Fibroblast of lung (primary cell): Measurements from ENCODE around the gene GSTA2. TPM values are rescaled to one million over a fixed set of nuclear protein-coding genes. Genes with fewer than 3 reads are reported as not detected.

Experiments used
- DNase-seq, 2 donors: peaks; one replicate each; pipeline versions ENCODE4 v3.0.0 to v3.0.0-alpha.2; 2010; ENCODE audit warnings: low read depth in 2 of 2
- H2AFZ ChIP-seq: 2 replicates; pipeline ENCODE4 v1.5.1; 2012; ENCODE audit warnings: low read length, control low read depth, inconsistent platforms
- H3K27ac ChIP-seq: 2 replicates; pipeline ENCODE4 v1.5.1; 2011; ENCODE audit warnings: low read length, control low read depth; ENCODE audit not compliant: insufficient read depth
- H3K27me3 ChIP-seq: 2 replicates; pipeline ENCODE4 v1.5.1; 2011; ENCODE audit warnings: mild to moderate bottlenecking, low read length; ENCODE audit not compliant: control insufficient read depth, insufficient read depth
- H3K36me3 ChIP-seq: 2 replicates; pipeline ENCODE4 v1.5.1; 2011; ENCODE audit warnings: low read length; ENCODE audit not compliant: control insufficient read depth, insufficient read depth
- H3K4me1 ChIP-seq: 2 replicates; pipeline ENCODE4 v1.5.1; 2011; ENCODE audit warnings: low read length; ENCODE audit not compliant: control insufficient read depth, insufficient read depth; ENCODE audit errors: extremely low read depth
- H3K4me2 ChIP-seq: 2 replicates; pipeline ENCODE4 v1.5.1; 2011; ENCODE audit warnings: low read length, control low read depth; ENCODE audit not compliant: insufficient read depth; ENCODE audit errors: extremely low read depth
- H3K4me3 ChIP-seq, 4 experiments: fragments of 200-600 bp in 1 of 4; sonication (generic) in 1 of 4; replicated peaks in 1 of 4; 2 replicates each; pipeline ENCODE4 v1.5.1; 2011 to 2016; ENCODE audit warnings: low read length in 4 of 4, low read depth in 3 of 4, mild to moderate bottlenecking in 3 of 4, control low read depth in 2 of 4, inconsistent platforms in 1 of 4, mixed read lengths in 1 of 4; ENCODE audit not compliant: insufficient read depth in 1 of 4; ENCODE audit errors: control extremely low read depth in 1 of 4
- H3K79me2 ChIP-seq: 2 replicates; pipeline ENCODE4 v1.5.1; 2012; ENCODE audit warnings: mild to moderate bottlenecking, low read length, inconsistent platforms; ENCODE audit not compliant: control insufficient read depth, insufficient read depth
- H3K9ac ChIP-seq: 2 replicates; pipeline ENCODE4 v1.5.1; 2011; ENCODE audit warnings: mild to moderate bottlenecking, low read length, control low read depth; ENCODE audit not compliant: insufficient read depth
- H3K9me3 ChIP-seq: 2 replicates; pipeline ENCODE4 v1.5.1; 2012; ENCODE audit warnings: low read depth, low read length; ENCODE audit not compliant: control insufficient read depth, insufficient read depth
- H4K20me1 ChIP-seq: 2 replicates; pipeline ENCODE4 v1.5.1; 2011; ENCODE audit warnings: low read length; ENCODE audit not compliant: control insufficient read depth, insufficient read depth; ENCODE audit errors: extremely low read depth
- EZH2 ChIP-seq: IDR thresholded peaks from 2 replicates; pipeline ENCODE4 v1.5.1; 2012; ENCODE audit warnings: low read length, control low read depth, mild to moderate bottlenecking; ENCODE audit errors: missing control alignments
- polyA plus RNA-seq, 2 donors: library from polyadenylated mRNA; depleted of rRNA in 1 of 2; stranded (reverse) in 1 of 2; unstranded in 1 of 2; fragments of >200 nt; gene quantifications; 2 replicates each; pipeline ENCODE4 v1.2.1, GENCODE V29; 2011 to 2012; ENCODE audit warnings: missing spikeins in 1 of 2
- total RNA-seq: library from RNA; depleted of rRNA; stranded (reverse); fragments of >200 nt; gene quantifications from 2 replicates; pipeline ENCODE4 v1.2.1, GENCODE V29; 2014
- TF ChIP-seq, protein P1 (sequence below), 2 donors: IDR thresholded peaks in 1 of 2; conservative IDR thresholded peaks in 1 of 2; 1 replicate in 1 of 2; 2 replicates in 1 of 2; pipeline ENCODE4 v1.5.1; 2011 to 2012; ENCODE audit warnings: low read length in 2 of 2, control low read depth in 1 of 2, inconsistent platforms in 1 of 2, low read depth in 1 of 2, mild to moderate bottlenecking in 1 of 2

The GSTA2 gene
- total and polyA plus RNA-seq, 2 donors (not counting 1 experiment from before 2014, with no cell fraction given) = not detected

DNA sequence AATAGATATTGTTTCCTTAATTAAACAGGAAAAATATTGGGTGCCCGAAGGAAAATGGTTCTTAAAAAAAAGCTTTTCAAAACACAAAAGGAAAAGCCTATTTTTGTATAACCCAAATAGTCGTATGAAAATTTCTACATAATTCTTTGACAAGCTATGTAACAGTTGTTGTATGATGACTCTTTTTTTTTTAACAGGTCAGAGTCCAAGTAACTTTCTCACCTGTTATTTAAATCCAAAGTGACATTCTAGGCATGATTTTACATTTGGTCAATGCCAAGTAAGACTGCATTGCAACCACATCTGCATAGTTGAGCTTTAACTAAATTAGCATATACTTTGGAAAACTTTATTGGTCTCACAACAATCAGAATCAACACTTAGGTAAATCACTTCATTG is 24.1 kb downstream of the GSTA2 start:
- no peak for TF ChIP-seq EZH2
- TF ChIP-seq, protein P1, sequence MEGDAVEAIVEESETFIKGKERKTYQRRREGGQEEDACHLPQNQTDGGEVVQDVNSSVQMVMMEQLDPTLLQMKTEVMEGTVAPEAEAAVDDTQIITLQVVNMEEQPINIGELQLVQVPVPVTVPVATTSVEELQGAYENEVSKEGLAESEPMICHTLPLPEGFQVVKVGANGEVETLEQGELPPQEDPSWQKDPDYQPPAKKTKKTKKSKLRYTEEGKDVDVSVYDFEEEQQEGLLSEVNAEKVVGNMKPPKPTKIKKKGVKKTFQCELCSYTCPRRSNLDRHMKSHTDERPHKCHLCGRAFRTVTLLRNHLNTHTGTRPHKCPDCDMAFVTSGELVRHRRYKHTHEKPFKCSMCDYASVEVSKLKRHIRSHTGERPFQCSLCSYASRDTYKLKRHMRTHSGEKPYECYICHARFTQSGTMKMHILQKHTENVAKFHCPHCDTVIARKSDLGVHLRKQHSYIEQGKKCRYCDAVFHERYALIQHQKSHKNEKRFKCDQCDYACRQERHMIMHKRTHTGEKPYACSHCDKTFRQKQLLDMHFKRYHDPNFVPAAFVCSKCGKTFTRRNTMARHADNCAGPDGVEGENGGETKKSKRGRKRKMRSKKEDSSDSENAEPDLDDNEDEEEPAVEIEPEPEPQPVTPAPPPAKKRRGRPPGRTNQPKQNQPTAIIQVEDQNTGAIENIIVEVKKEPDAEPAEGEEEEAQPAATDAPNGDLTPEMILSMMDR (conservative IDR thresholded peaks at IDR 0.05 in 1 of 2, IDR thresholded peaks at IDR 0.05 in 1 of 2; ENCODE audit: low read depth in 1 of 2, low read length in 2 of 2) = no peak
- H3K9me3 ChIP-seq = no peaks in the 10 kb centered on the region
- no peaks in the 10 kb centered on the region for H3K4me1 ChIP-seq
- H3K36me3 ChIP-seq = no peaks in the 10 kb centered on the region
- H3K27ac ChIP-seq = no peak overlapping the region
- no peak overlapping the region for H3K9ac ChIP-seq
- no peak overlapping the region for H3K4me2 ChIP-seq
- DNase-seq = no peak
- H3K4me3 ChIP-seq = no peak overlapping the region
- no peaks in the 10 kb centered on the region for H4K20me1 ChIP-seq
- peaks cover 2% of the 10 kb centered on the region for H3K27me3 ChIP-seq
- no peaks in the 10 kb centered on the region for H3K79me2 ChIP-seq
- no peak overlapping the region for H2AFZ ChIP-seq

DNA sequence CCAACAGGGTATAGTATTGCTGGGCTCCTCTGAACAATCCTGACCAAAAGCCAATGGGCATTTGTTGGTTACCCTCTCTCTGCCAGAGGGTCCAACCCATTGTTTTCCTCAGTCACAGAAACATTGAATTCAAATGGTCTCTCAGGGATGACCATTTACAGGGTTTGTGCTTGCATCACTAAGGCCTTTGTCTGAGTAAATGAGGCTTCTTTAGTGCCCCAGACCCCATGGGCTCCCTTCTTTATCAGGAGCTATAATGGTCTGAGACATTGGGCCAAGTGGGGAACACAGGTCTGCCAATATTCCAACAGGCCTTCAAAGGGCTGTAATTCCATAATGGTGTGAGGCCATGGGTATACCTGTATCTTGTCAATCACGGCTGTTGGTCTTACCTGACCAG is 27.1 kb downstream of the GSTA2 start:
- Histone ChIP-seq H3K27me3 (peaks cover 2% of the 10 kb centered on the region), H4K20me1 (no peaks in the 10 kb centered on the region), H3K27ac (no peak overlapping the region), H3K79me2 (no peaks in the 10 kb centered on the region), H3K36me3 (no peaks in the 10 kb centered on the region), H3K4me3 (no peak overlapping the region), H3K9ac (no peak overlapping the region), H3K4me2 (no peak overlapping the region), H2AFZ (no peak overlapping the region), H3K4me1 (no peaks in the 10 kb centered on the region), H3K9me3 (no peaks in the 10 kb centered on the region)
- TF ChIP-seq, protein P1 (conservative IDR thresholded peaks at IDR 0.05 in 1 of 2, IDR thresholded peaks at IDR 0.05 in 1 of 2; ENCODE audit: low read depth in 1 of 2, low read length in 2 of 2) = no peak
- no peak for TF ChIP-seq EZH2
- no peak for DNase-seq

DNA sequence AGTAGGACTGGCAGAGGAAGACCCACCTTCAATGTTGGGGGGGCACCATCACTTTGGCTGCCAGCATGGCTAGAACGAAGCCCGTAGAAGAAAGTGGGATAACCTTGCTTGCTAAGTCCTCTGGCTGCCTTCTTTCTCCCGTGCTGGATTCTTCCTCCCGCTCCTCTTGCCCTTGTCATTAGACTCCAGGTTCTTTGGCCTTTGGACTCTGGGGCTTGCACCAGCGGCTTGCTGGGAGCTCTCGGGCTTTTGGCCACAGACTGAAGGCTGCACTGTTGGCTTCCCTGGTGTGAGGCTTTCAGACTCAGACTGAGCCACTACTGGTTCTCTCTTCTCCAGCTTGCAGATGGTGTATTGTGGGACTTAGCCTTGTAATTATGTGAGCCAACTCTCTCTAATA is 28.2 kb downstream of the GSTA2 start:
- Histone ChIP-seq H4K20me1 (no peaks in the 10 kb centered on the region), H3K4me3 (no peak overlapping the region), H3K27me3 (peaks cover 2% of the 10 kb centered on the region), H3K4me1 (no peaks in the 10 kb centered on the region), H2AFZ (no peak overlapping the region), H3K36me3 (no peaks in the 10 kb centered on the region), H3K27ac (no peak overlapping the region), H3K79me2 (no peaks in the 10 kb centered on the region), H3K9ac (no peak overlapping the region), H3K9me3 (no peaks in the 10 kb centered on the region), H3K4me2 (no peak overlapping the region)
- DNase-seq = no peak
- TF ChIP-seq, protein P1 (conservative IDR thresholded peaks at IDR 0.05 in 1 of 2, IDR thresholded peaks at IDR 0.05 in 1 of 2; ENCODE audit: low read depth in 1 of 2, low read length in 2 of 2) = no peak
- no peak for TF ChIP-seq EZH2
